Islet of Langerhans (tissue), 1 donor: ENCODE measurements around the gene SPATA19.
A peak's percentile ranks its signal among the peaks of the same experiment; 100 is the strongest.

Source experiments
- FAIRE-seq: peaks from one replicate; lab custom pipeline; 2011; peaks lifted over from hg19 to GRCh38; lab: Jason Lieb, UNC

The SPATA19 gene

GRCh38 chr11:133818302-133818701, 27.0 kb downstream of the SPATA19 start:
- FAIRE-seq: no peak

GRCh38 chr11:133817449-133817848, 27.9 kb downstream of the SPATA19 start:
- no peak for FAIRE-seq

GRCh38 chr11:133816146-133816870, 29.0 kb downstream of the SPATA19 start:
- no peak for FAIRE-seq

- peak; percentile 89 for FAIRE-seq
Observed at GRCh38 chr11:133815636-133816035, 29.7 kb downstream of the SPATA19 start.

- FAIRE-seq: no peak
Observed at GRCh38 chr11:133814588-133815100, 30.7 kb downstream of the SPATA19 start.

- no peak for FAIRE-seq
Observed at GRCh38 chr11:133811850-133812685, 33.2 kb downstream of the SPATA19 start.

- no peak for FAIRE-seq
Observed at GRCh38 chr11:133810766-133811165, 34.5 kb downstream of the SPATA19 start.

GRCh38 chr11:133809569-133810491, 35.5 kb downstream of the SPATA19 start:
- no peak for FAIRE-seq

- FAIRE-seq: no peak
Observed at GRCh38 chr11:133808393-133809140, 36.7 kb downstream of the SPATA19 start.

- no peak for FAIRE-seq
Observed at GRCh38 chr11:133803026-133803425, 42.3 kb downstream of the SPATA19 start.

- no peak for FAIRE-seq
Observed at GRCh38 chr11:133801356-133801755, 44.0 kb downstream of the SPATA19 start.

GRCh38 chr11:133800666-133801065, 44.6 kb downstream of the SPATA19 start:
- FAIRE-seq: no peak

GRCh38 chr11:133797554-133797953, 47.8 kb downstream of the SPATA19 start:
- FAIRE-seq: no peak

GRCh38 chr11:133796043-133796795, 49.1 kb downstream of the SPATA19 start:
- no peak for FAIRE-seq

GRCh38 chr11:133795088-133795487, 50.2 kb downstream of the SPATA19 start:
- FAIRE-seq: no peak

GRCh38 chr11:133794205-133794604, 51.1 kb downstream of the SPATA19 start:
- no peak for FAIRE-seq

- FAIRE-seq: no peak
Observed at GRCh38 chr11:133793271-133794035, 51.9 kb downstream of the SPATA19 start.

- FAIRE-seq: no peak
Observed at GRCh38 chr11:133790995-133791394, 54.3 kb downstream of the SPATA19 start.
